AG09309 (cell line): ENCODE measurements around the gene GRIP1.

Source experiments
- DNase-seq: peaks from one replicate; pipeline ENCODE4 v3.0.0-alpha.2; 2010; ENCODE audit warnings: low read depth
- H3K4me3 ChIP-seq: 2 replicates; pipeline ENCODE4 v1.5.1; 2011; ENCODE audit warnings: mild to moderate bottlenecking, low read depth, low read length, moderate library complexity; ENCODE audit not compliant: control insufficient read depth
- TF ChIP-seq, protein P1 (sequence below): IDR thresholded peaks from 2 replicates; pipeline ENCODE4 v1.5.1; 2011; ENCODE audit warnings: mild to moderate bottlenecking, low read depth, low read length, inconsistent platforms; ENCODE audit not compliant: insufficient read depth, control insufficient read depth; ENCODE audit errors: missing control alignments

GRIP1 gene

DNA sequence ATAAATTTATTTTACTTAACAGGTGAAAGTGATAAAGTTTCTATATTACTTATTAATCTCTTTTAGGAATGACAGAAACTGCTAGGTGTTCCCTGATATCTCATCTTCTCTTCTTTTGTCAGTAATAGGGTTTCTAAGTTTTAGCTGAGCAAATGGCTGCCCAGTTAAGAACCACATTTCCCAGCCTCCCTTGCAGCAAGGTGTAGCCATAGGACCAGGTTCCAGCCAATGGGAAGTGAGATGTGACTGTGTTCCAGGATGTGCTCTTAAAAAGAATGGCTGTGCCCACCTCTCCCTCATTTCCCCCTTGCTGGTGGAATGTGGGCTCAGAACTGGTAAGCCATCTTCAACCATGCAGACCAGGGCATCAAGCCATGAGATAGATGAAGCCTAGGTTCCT is 210.9 kb downstream of the GRIP1 start:
- no peak for DNase-seq
- no peak overlapping the region for H3K4me3 ChIP-seq
- TF ChIP-seq, protein P1, sequence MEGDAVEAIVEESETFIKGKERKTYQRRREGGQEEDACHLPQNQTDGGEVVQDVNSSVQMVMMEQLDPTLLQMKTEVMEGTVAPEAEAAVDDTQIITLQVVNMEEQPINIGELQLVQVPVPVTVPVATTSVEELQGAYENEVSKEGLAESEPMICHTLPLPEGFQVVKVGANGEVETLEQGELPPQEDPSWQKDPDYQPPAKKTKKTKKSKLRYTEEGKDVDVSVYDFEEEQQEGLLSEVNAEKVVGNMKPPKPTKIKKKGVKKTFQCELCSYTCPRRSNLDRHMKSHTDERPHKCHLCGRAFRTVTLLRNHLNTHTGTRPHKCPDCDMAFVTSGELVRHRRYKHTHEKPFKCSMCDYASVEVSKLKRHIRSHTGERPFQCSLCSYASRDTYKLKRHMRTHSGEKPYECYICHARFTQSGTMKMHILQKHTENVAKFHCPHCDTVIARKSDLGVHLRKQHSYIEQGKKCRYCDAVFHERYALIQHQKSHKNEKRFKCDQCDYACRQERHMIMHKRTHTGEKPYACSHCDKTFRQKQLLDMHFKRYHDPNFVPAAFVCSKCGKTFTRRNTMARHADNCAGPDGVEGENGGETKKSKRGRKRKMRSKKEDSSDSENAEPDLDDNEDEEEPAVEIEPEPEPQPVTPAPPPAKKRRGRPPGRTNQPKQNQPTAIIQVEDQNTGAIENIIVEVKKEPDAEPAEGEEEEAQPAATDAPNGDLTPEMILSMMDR, result no peak

DNA sequence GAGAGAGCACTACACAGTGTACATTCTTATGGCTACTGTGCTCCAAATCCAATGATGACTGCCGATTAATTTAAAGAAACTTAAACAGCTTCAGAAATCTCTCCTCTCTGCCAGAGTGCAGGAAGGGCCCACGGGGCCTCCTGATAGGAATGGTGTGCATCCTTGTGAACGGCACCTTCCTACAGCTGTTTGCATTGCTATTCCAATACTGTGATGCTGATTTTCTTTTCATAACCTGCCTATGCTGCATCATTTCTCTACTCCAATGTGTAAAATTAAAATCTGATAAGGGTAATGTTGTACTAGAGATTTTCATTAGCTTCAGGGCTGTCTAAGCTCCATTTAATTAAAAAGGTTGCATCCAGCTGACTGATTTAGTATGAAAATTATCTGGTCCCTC is 217.5 kb downstream of the GRIP1 start:
- TF ChIP-seq, protein P1, result no peak
- H3K4me3 ChIP-seq, result no peak overlapping the region
- no peak for DNase-seq

DNA sequence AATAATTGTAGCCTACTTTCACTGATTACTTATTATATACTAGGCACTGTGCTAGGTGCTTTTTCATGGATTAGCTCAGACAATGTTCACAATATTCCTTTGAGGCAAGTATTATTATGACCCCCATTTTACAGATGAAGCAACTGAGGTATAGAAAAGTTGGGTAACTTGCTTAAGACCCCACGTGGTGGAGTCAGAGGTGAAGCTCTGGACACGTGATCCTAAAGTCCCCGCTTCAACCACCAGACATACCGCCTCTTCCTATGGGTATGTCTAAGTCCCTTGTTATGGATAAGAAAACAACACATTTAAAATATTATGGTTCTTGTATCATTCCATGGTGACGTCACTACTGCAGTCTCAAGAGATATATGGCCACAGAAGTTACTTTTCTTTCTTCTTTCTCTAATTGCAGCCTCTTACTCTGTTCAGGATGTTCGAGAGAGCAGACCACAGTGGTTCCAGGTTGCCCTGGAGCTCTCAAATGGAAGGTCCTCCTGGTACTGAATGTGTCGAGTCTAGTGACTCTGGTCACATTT is 218.9 kb downstream of the GRIP1 start:
- H3K4me3 ChIP-seq, result no peak overlapping the region
- no peak for DNase-seq
- TF ChIP-seq, protein P1, result no peak

DNA sequence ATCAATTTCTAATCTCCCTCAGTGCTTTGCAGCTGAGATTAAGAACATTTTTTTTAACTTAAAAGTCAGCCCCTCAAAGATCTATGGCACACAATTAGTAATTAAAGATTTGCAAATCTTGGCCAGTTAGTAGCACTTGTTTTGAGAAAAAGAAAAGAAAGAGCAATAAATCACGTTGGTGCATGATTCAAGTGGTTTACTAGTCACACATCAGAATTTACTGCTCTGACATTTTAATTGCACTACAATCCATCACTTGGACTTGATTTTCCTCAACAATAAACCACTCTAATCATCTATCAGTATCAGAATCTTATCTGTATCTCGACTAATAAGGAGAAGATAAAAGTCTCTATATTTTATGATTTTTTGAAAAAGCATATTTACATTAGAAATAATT is 222.3 kb downstream of the GRIP1 start:
- no peak for DNase-seq
- TF ChIP-seq, protein P1, result no peak
- no peak overlapping the region for H3K4me3 ChIP-seq

DNA sequence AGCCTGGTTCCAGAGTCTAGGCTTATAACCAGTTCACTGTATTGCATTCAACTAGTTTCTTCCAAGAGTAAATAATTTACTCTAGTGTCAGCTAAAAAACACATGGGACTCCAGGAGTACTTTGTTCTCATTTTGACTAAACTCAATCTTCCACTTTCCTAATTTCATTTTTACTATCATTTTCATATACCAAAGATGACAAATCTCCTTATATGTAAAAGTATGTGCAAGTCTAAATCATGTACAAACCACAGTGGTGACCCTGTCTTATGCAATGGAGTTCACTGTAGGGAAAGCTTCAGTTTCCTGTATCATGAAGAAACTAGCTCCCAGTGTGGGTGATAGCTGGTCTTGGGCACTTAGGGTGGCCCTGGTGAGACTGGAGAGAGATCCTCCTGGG is 225.0 kb downstream of the GRIP1 start:
- TF ChIP-seq, protein P1, result no peak
- DNase-seq, result no peak
- no peak overlapping the region for H3K4me3 ChIP-seq

DNA sequence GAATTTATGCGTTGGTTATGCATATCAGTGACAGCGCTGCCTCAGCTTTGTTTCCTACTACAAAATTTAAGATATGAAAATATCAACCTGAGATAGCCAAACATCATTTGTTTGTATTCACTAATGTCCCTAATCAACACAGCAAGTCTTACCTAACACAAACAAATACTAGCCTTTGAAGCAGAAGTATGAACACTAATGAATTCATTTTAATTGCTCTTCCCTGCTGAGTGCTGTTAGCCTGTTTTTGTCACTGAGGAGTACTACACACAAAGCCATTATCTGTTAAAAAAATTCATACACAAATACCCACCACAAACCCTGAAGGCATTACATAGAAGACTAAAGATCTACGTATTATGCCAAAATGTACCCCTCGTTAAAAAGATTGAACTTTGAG is 225.8 kb downstream of the GRIP1 start:
- TF ChIP-seq, protein P1, result no peak
- no peak for DNase-seq
- H3K4me3 ChIP-seq, result no peak overlapping the region

DNA sequence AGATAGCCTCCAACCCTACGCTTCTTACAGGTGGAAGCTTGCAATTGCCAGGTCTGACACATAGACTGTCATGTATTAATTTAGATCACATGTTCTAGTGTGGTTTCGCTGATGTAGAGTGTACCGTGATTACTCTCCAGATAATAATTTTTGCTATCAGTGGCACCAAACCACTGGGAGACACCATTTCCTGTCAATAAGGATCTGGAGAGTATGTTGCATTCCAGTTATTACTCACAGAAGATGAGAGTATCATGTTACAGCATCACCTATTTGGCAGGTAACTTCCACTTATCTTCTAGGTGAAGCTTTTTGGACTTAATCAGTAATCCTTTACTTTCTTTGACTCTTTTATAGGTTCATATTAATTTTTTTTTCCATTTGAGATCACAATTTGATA is 229.3 kb downstream of the GRIP1 start:
- TF ChIP-seq, protein P1, result no peak
- DNase-seq, result no peak
- no peak overlapping the region for H3K4me3 ChIP-seq
